Smooth muscle cell (in vitro differentiated cells): ENCODE measurements around the gene EIF3L. TPM values are rescaled to one million over a fixed set of nuclear protein-coding genes. Genes with fewer than 3 reads are reported as not detected.

ENCODE experiments used
- DNase-seq: peaks from one replicate; lab custom pipeline; 2025; ENCODE audit not compliant: unreplicated experiment; lab: John Stamatoyannopoulos, UW
- H2AFZ ChIP-seq: fragments of 200-600 bp; sonication (generic); 2 replicates; pipeline ENCODE4 v1.6.0; 2016; ENCODE audit warnings: antibody characterized with exemption, low read depth, mild to moderate bottlenecking
- H3F3A ChIP-seq: fragments of 200-600 bp; sonication (generic); 2 replicates; pipeline ENCODE4 v1.6.0; 2017; ENCODE audit warnings: antibody characterized with exemption, low read depth
- H3K27ac ChIP-seq: fragments of 200-600 bp; sonication (generic); 2 replicates; pipeline ENCODE4 v1.5.1; 2016; ENCODE audit warnings: low read depth, mild to moderate bottlenecking
- H3K27me3 ChIP-seq: fragments of 200-600 bp; sonication (generic); 2 replicates; pipeline ENCODE4 v1.6.1; 2016; ENCODE audit warnings: low read depth, mild to moderate bottlenecking
- H3K36me3 ChIP-seq: fragments of 200-600 bp; sonication (generic); 2 replicates; pipeline ENCODE4 v1.5.1; 2016; ENCODE audit warnings: low read depth
- H3K4me1 ChIP-seq: fragments of 200-600 bp; sonication (generic); 2 replicates; pipeline ENCODE4 v1.5.1; 2016; ENCODE audit warnings: low read depth
- H3K4me2 ChIP-seq: fragments of 200-600 bp; sonication (generic); 2 replicates; pipeline ENCODE4 v1.6.0; 2016; ENCODE audit warnings: mild to moderate bottlenecking
- H3K4me3 ChIP-seq: fragments of 200-600 bp; sonication (generic); 2 replicates; pipeline ENCODE4 v1.5.1; 2016; ENCODE audit warnings: mild to moderate bottlenecking
- H3K79me2 ChIP-seq: fragments of 200-600 bp; sonication (generic); 2 replicates; pipeline ENCODE4 v1.6.0; 2016; ENCODE audit warnings: low read depth, mild to moderate bottlenecking
- H3K9ac ChIP-seq: fragments of 200-600 bp; sonication (generic); 2 replicates; pipeline ENCODE4 v1.6.0; 2016; ENCODE audit warnings: low read depth
- H3K9me3 ChIP-seq: fragments of 200-600 bp; sonication (generic); replicated peaks from 2 replicates; pipeline ENCODE4 v1.5.1; 2016; ENCODE audit warnings: low read depth
- H4K20me1 ChIP-seq: fragments of 200-600 bp; sonication (generic); 2 replicates; pipeline ENCODE4 v1.6.0; 2016; ENCODE audit warnings: low read depth
- CTCF ChIP-seq: fragments of 200-600 bp; sonication (generic); IDR thresholded peaks from 2 replicates; pipeline ENCODE4 v1.5.1; 2017; ENCODE audit warnings: borderline replicate concordance, mild to moderate bottlenecking, antibody characterized with exemption; ENCODE audit not compliant: insufficient read depth, poor library complexity, severe bottlenecking
- WGBS: methylation state at CpG from one replicate; pipeline ENCODE4 v1.1.7; 2016; ENCODE audit warnings: low lambda C conversion rate; 5-methylcytosine and 5-hydroxymethylcytosine counted together
- polyA plus RNA-seq: library from polyadenylated mRNA; unstranded; fragments of >200 nt; fragmentation: Nextera tagmentation; extraction: Ambion mirVana; gene quantifications from 2 replicates; pipeline ENCODE4 v1.2.1, GENCODE V29; 2016
- total RNA-seq: library from RNA; depleted of rRNA; stranded (reverse); fragments of >200 nt; gene quantifications from 2 replicates; pipeline ENCODE4 v1.2.3, GENCODE V29; 2014

EIF3L gene
- total and polyA plus RNA-seq, 2 experiments from 2014 or later: 182 to 274 TPM

DNA sequence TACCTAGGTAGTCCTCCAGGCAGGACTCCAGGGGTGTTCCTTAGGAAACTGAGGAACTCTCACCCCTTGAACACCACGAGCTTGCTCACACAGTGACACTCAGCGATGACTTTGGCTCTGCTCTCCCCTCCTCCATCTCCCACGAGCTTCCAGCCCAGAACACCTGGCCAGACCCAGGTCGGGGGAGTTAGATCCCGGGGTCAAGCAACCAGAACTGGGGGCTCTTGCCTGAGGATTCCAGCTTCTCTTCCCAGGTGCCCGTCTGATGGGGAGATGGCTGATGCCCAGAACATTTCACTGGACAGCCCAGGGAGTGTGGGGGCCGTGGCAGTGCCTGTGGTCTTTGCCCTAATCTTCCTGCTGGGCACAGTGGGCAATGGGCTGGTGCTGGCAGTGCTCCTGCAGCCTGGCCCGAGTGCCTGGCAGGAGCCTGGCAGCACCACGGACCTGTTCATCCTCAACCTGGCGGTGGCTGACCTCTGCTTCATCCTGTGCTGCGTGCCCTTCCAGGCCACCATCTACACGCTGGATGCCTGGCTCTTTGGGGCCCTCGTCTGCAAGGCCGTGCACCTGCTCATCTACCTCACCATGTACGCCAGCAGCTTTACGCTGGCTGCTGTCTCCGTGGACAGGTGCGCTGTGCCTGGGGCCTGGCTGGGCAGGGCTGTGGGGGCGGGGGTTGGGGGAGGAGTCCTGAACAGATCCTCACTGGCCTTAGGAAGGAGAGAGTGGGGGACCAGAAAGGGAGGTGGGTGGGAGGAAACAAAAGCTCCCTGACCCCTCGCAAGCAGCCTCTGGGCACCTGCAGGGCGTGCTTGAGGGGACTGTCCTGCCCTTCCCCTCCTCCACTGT is 25.9 kb upstream of the EIF3L start, which contains the start of gene GALR3:
Gene GALR3, plus strand, starts transcription at position 249 of the 852 bp plus-strand sequence. Its CDS starts 25 bp downstream, at position 274.
- TF ChIP-seq CTCF: no peak
- Histone ChIP-seq H4K20me1 (no peaks in the 10 kb centered on the region), H3K79me2 (no peaks in the 10 kb centered on the region), H3K4me2 (no peak within 1 kb of the TSS), H3F3A (no peaks in the 10 kb centered on the region), H3K9me3 (no peaks in the 10 kb centered on the region), H3K36me3 (no peaks in the 10 kb centered on the region), H3K27me3 (peaks cover 58% of the 10 kb centered on the region), H3K27ac (no peak within 1 kb of the TSS), H3K4me1 (peaks cover 7% of the 10 kb centered on the region), H3K4me3 (no peak within 1 kb of the TSS), H2AFZ (no peak within 1 kb of the TSS), H3K9ac (no peak within 1 kb of the TSS)
- no peak for DNase-seq
- 85% methylated on average over 20 of the region's 21 CpGs for WGBS

DNA sequence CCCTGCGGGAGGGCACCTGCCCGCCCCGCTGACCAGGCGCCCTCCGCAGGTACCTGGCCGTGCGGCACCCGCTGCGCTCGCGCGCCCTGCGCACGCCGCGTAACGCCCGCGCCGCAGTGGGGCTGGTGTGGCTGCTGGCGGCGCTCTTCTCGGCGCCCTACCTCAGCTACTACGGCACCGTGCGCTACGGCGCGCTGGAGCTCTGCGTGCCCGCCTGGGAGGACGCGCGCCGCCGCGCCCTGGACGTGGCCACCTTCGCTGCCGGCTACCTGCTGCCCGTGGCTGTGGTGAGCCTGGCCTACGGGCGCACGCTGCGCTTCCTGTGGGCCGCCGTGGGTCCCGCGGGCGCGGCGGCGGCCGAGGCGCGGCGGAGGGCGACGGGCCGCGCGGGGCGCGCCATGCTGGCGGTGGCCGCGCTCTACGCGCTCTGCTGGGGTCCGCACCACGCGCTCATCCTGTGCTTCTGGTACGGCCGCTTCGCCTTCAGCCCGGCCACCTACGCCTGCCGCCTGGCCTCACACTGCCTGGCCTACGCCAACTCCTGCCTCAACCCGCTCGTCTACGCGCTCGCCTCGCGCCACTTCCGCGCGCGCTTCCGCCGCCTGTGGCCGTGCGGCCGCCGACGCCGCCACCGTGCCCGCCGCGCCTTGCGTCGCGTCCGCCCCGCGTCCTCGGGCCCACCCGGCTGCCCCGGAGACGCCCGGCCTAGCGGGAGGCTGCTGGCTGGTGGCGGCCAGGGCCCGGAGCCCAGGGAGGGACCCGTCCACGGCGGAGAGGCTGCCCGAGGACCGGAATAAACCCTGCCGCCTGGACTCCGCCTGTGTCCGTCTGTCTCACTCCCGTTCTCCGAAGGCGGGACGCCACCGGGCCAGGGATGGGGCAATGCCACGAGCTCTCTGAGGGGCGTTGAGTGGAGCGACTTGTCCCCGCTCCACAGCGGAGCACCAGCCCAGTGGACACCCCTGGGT is 24.3 kb upstream of the EIF3L start:
- Histone ChIP-seq H3K27ac (no peak overlapping the region), H3K4me2 (peak overlapping the region; percentile 76), H3K27me3 (peaks cover 47% of the 10 kb centered on the region), H3F3A (no peaks in the 10 kb centered on the region), H3K9ac (no peak overlapping the region), H4K20me1 (no peaks in the 10 kb centered on the region), H3K9me3 (no peaks in the 10 kb centered on the region), H3K4me1 (no peaks in the 10 kb centered on the region), H3K36me3 (no peaks in the 10 kb centered on the region), H3K4me3 (peak overlapping the region; percentile 24), H2AFZ (no peak overlapping the region), H3K79me2 (no peaks in the 10 kb centered on the region)
- DNase-seq: no peak
- WGBS: 12% methylated on average over 112 of the region's 135 CpGs
- TF ChIP-seq CTCF: no peak

GRCh38 chr22:37827056-37827455 is 22.2 kb upstream of the EIF3L start:
- DNase-seq: no peak
- no peaks in the 10 kb centered on the region for H3K9me3 ChIP-seq
- no peaks in the 10 kb centered on the region for H3K79me2 ChIP-seq
- peaks cover 32% of the 10 kb centered on the region for H3K27me3 ChIP-seq
- no peak for TF ChIP-seq CTCF
- no peaks in the 10 kb centered on the region for H3K4me1 ChIP-seq
- no peak overlapping the region for H2AFZ ChIP-seq
- no peaks in the 10 kb centered on the region for H4K20me1 ChIP-seq
- no peak overlapping the region for H3K27ac ChIP-seq
- no peak overlapping the region for H3K4me3 ChIP-seq
- no peak overlapping the region for H3K4me2 ChIP-seq
- WGBS: 87% methylated on average over 9 of the region's 9 CpGs
- H3K9ac ChIP-seq: no peak overlapping the region
- no peaks in the 10 kb centered on the region for H3F3A ChIP-seq
- no peaks in the 10 kb centered on the region for H3K36me3 ChIP-seq
